ENCODE results near the gene PDZRN4.
"Not testable (repeated sequence)": the region's sequence is repeated elsewhere in the genome, so short reads cannot be mapped to it uniquely, and the experiment has no call there.

PDZRN4 gene

GRCh38 chr12:41280341-41281095 is 92.4 kb downstream of the PDZRN4 start:
- not testable (repeated sequence) for DNase-seq (ENCODE audit: low read depth in 3 of 3, low spot score in 1 of 3)

GRCh38 chr12:41285470-41285869 is 97.3 kb downstream of the PDZRN4 start:
- DNase-seq (ENCODE audit: low read depth in 3 of 3, low spot score in 1 of 3), result not testable (repeated sequence)

GRCh38 chr12:41286426-41286825 is 98.3 kb downstream of the PDZRN4 start:
- no peak for DNase-seq (ENCODE audit: low read depth in 3 of 3, low spot score in 1 of 3)

- no peak for DNase-seq (ENCODE audit: low read depth in 3 of 3, low spot score in 1 of 3)
These were observed 99.5 kb downstream of the PDZRN4 start for GRCh38 chr12:41287500-41288141.

- no peak for DNase-seq (ENCODE audit: low read depth in 3 of 3, low spot score in 1 of 3)
These were observed 100.2 kb downstream of the PDZRN4 start for GRCh38 chr12:41288142-41288811.

- no peak for DNase-seq (ENCODE audit: low read depth in 3 of 3, low spot score in 1 of 3)
These were observed 101.4 kb downstream of the PDZRN4 start for GRCh38 chr12:41289501-41289900.

- DNase-seq (ENCODE audit: low read depth in 3 of 3, low spot score in 1 of 3), result no peak
These were observed 104.9 kb downstream of the PDZRN4 start for GRCh38 chr12:41293011-41293410.

- no peak for DNase-seq (ENCODE audit: low read depth in 3 of 3, low spot score in 1 of 3)
These were observed 105.3 kb downstream of the PDZRN4 start for GRCh38 chr12:41293461-41293860.

GRCh38 chr12:41302979-41303403 is 114.9 kb downstream of the PDZRN4 start:
- no peak for DNase-seq (ENCODE audit: low read depth in 3 of 3, low spot score in 1 of 3)

- no peak for DNase-seq (ENCODE audit: low read depth in 3 of 3, low spot score in 1 of 3)
These were observed 116.4 kb downstream of the PDZRN4 start for GRCh38 chr12:41304526-41304925.

GRCh38 chr12:41310367-41310766 is 122.2 kb downstream of the PDZRN4 start:
- no peak for DNase-seq (ENCODE audit: low read depth in 3 of 3, low spot score in 1 of 3)

- DNase-seq (ENCODE audit: low read depth in 3 of 3, low spot score in 1 of 3), result no peak
These were observed 123.8 kb downstream of the PDZRN4 start for GRCh38 chr12:41311883-41312282.

GRCh38 chr12:41312451-41312850 is 124.3 kb downstream of the PDZRN4 start:
- not testable (repeated sequence) for DNase-seq (ENCODE audit: low read depth in 3 of 3, low spot score in 1 of 3)

GRCh38 chr12:41325336-41325735 is 137.2 kb downstream of the PDZRN4 start:
- no peak for DNase-seq (ENCODE audit: low read depth in 3 of 3, low spot score in 1 of 3)

- no peak for DNase-seq (ENCODE audit: low read depth in 3 of 3, low spot score in 1 of 3)
These were observed 139.2 kb downstream of the PDZRN4 start for GRCh38 chr12:41327096-41327895.

- DNase-seq (ENCODE audit: low read depth in 3 of 3, low spot score in 1 of 3), result no peak
These were observed 145.9 kb downstream of the PDZRN4 start for GRCh38 chr12:41333974-41334373.

- no peak for DNase-seq (ENCODE audit: low read depth in 3 of 3, low spot score in 1 of 3)
These were observed 146.3 kb downstream of the PDZRN4 start for GRCh38 chr12:41334390-41334789.

- DNase-seq (ENCODE audit: low read depth in 3 of 3, low spot score in 1 of 3), result no peak
These were observed 148.0 kb downstream of the PDZRN4 start for GRCh38 chr12:41336041-41336549.

GRCh38 chr12:41339784-41340183 is 151.7 kb downstream of the PDZRN4 start:
- no peak for DNase-seq (ENCODE audit: low read depth in 3 of 3, low spot score in 1 of 3)

GRCh38 chr12:41344776-41345470 is 156.8 kb downstream of the PDZRN4 start:
- no peak for DNase-seq (ENCODE audit: low read depth in 3 of 3, low spot score in 1 of 3)
